ENCODE measurements around the gene AKT3. TPM values are rescaled to one million over a fixed set of nuclear protein-coding genes. Genes with fewer than 3 reads are reported as not detected.

The AKT3 gene
- total RNA-seq, 1 experiment from 2014 or later: 133 TPM

DNA sequence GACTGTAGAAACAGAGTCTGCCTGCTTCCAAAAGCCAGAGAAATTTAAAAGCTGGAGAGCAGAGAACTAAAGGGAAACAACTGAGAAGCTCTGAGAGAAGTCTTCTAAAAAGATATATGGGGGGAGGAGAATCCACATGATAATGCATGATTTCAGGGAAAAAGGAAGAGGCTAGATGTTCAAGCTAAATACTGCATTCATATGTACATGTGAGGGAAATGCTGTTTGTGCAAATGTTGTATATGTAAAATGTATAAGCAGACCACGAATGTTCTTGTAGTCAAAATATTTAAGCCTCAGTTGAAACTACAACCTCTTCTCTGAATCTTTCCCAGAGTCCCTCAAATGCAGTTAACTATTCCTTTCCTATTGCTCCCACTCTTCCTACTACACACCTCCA, 79.2 kb downstream of the AKT3 start:
- TF ChIP-seq, protein P1, sequence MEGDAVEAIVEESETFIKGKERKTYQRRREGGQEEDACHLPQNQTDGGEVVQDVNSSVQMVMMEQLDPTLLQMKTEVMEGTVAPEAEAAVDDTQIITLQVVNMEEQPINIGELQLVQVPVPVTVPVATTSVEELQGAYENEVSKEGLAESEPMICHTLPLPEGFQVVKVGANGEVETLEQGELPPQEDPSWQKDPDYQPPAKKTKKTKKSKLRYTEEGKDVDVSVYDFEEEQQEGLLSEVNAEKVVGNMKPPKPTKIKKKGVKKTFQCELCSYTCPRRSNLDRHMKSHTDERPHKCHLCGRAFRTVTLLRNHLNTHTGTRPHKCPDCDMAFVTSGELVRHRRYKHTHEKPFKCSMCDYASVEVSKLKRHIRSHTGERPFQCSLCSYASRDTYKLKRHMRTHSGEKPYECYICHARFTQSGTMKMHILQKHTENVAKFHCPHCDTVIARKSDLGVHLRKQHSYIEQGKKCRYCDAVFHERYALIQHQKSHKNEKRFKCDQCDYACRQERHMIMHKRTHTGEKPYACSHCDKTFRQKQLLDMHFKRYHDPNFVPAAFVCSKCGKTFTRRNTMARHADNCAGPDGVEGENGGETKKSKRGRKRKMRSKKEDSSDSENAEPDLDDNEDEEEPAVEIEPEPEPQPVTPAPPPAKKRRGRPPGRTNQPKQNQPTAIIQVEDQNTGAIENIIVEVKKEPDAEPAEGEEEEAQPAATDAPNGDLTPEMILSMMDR (conservative IDR thresholded peaks at IDR 0.05): no peak
- no peak for TF ChIP-seq EZH2 (IDR thresholded peaks at IDR 0.05; ENCODE audit: low read depth)
- ChIA-PET CTCF (no interaction called here), POLR2A (ENCODE audit: unreplicated experiment) (no interaction called here)
- Histone ChIP-seq H3K79me2 (ENCODE audit: low read depth) (peaks cover 54% of the 10 kb centered on the region), H3K4me3 (no peak overlapping the region), H3K9me3 (ENCODE audit: insufficient read depth, low read depth) (no peaks in the 10 kb centered on the region), H3F3A (ENCODE audit: insufficient read depth, low read depth) (peaks cover 7% of the 10 kb centered on the region), H3K27ac (0 out of 2 replicates have a peak overlapping the region, but pooled peaks have one; percentile 22), H3K4me2 (no peak overlapping the region), H2AFZ (no peak overlapping the region), H3K27me3 (ENCODE audit: insufficient read depth, low read depth) (no peaks in the 10 kb centered on the region), H3K9me2 (ENCODE audit: insufficient read depth) (no peaks in the 10 kb centered on the region), H3K4me1 (replicated peaks; ENCODE audit: insufficient read depth) (no peaks in the 10 kb centered on the region), H4K20me1 (ENCODE audit: insufficient read depth) (no peaks in the 10 kb centered on the region; the same call in 1 of the 2 replicates), H3K36me3 (ENCODE audit: low read depth) (0 out of 2 replicates have a peak, but pooled peaks cover 3% of the 10 kb centered on the region)
- no TSS peak for BruUV-seq (replicated peaks)
- intact Hi-C loops (cut with micrococcal nuclease; ENCODE audit: unreplicated experiment): no loop called here
- no peak for DNase-seq

GRCh38 chr1:243765676-243766075, 84.4 kb downstream of the AKT3 start:
- Histone ChIP-seq H3K4me2 (no peak overlapping the region), H3F3A (ENCODE audit: insufficient read depth, low read depth) (peaks cover 7% of the 10 kb centered on the region), H3K79me2 (ENCODE audit: low read depth) (peaks cover 49% of the 10 kb centered on the region), H2AFZ (no peak overlapping the region), H3K9me3 (ENCODE audit: insufficient read depth, low read depth) (no peaks in the 10 kb centered on the region), H3K27me3 (ENCODE audit: insufficient read depth, low read depth) (no peaks in the 10 kb centered on the region), H3K4me1 (replicated peaks; ENCODE audit: insufficient read depth) (no peaks in the 10 kb centered on the region), H3K4me3 (no peak overlapping the region), H3K36me3 (ENCODE audit: low read depth) (no peaks in the 10 kb centered on the region), H4K20me1 (ENCODE audit: insufficient read depth) (peaks cover 5% of the 10 kb centered on the region; the same call in 1 of the 2 replicates), H3K27ac (no peak overlapping the region), H3K9me2 (ENCODE audit: insufficient read depth) (no peaks in the 10 kb centered on the region)
- intact Hi-C loops (cut with micrococcal nuclease; ENCODE audit: unreplicated experiment): no loop called here
- POLR2A ChIA-PET (ENCODE audit: unreplicated experiment): no interaction called here
- DNase-seq: no peak
- TF ChIP-seq, protein P1 (conservative IDR thresholded peaks at IDR 0.05): no peak
- TF ChIP-seq EZH2 (IDR thresholded peaks at IDR 0.05; ENCODE audit: low read depth): no peak
- BruUV-seq (replicated peaks): no TSS peak
- CTCF ChIA-PET: no interaction called here

DNA sequence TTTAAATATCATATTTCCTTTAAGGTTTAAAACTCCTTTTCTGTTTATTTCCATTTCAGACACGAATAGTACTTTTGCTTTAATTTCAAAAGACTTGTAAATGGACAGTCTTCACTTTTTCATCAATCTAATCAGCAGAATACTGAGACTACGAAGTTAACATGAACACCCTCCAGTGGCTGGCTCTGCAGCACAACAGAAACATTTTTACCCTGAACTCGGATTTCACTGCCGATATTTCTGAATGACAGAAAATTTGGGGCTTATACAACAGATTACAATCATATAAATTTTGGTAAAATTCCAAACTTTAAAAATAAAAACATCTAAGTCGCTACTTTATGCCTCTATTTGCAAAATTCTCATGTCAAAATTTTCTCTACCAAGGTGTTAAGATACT, 86.2 kb downstream of the AKT3 start:
- no peak for TF ChIP-seq EZH2 (IDR thresholded peaks at IDR 0.05; ENCODE audit: low read depth)
- TF ChIP-seq, protein P1 (conservative IDR thresholded peaks at IDR 0.05): no peak

More for the DNA sequence above, 86.2 kb downstream of the AKT3 start:
- POLR2A ChIA-PET (ENCODE audit: unreplicated experiment): no interaction called here
- CTCF ChIA-PET: no interaction called here
- peaks cover 5% of the 10 kb centered on the region; the same call in 1 of the 2 replicates for H4K20me1 ChIP-seq (ENCODE audit: insufficient read depth)
- no peak overlapping the region for H3K27ac ChIP-seq
- H3K27me3 ChIP-seq (ENCODE audit: insufficient read depth, low read depth): no peaks in the 10 kb centered on the region
- DNase-seq: no peak
- H3K9me3 ChIP-seq (ENCODE audit: insufficient read depth, low read depth): no peaks in the 10 kb centered on the region
- H3K9me2 ChIP-seq (ENCODE audit: insufficient read depth): no peaks in the 10 kb centered on the region
- no peaks in the 10 kb centered on the region for H3K4me1 ChIP-seq (replicated peaks; ENCODE audit: insufficient read depth)
- peaks cover 3% of the 10 kb centered on the region for H3F3A ChIP-seq (ENCODE audit: insufficient read depth, low read depth)
- H3K79me2 ChIP-seq (ENCODE audit: low read depth): peaks cover 49% of the 10 kb centered on the region
- intact Hi-C loops (cut with micrococcal nuclease; ENCODE audit: unreplicated experiment): no loop called here
- H3K4me3 ChIP-seq: no peak overlapping the region
- BruUV-seq (replicated peaks): no TSS peak
- no peak overlapping the region for H3K4me2 ChIP-seq
- no peaks in the 10 kb centered on the region for H3K36me3 ChIP-seq (ENCODE audit: low read depth)
- no peak overlapping the region for H2AFZ ChIP-seq

Data from PC-9 (cell line).